ENCODE measurements around the gene ZNF555. TPM values are rescaled to one million over a fixed set of nuclear protein-coding genes. Genes with fewer than 3 reads are reported as not detected.

Gene ZNF555
- total and polyA plus RNA-seq, 9 of the 15 experiments (the other 6 are each of a cell fraction or from before 2014, with no cell fraction given): 2.0 to 6.7 (median 5.4) TPM

DNA sequence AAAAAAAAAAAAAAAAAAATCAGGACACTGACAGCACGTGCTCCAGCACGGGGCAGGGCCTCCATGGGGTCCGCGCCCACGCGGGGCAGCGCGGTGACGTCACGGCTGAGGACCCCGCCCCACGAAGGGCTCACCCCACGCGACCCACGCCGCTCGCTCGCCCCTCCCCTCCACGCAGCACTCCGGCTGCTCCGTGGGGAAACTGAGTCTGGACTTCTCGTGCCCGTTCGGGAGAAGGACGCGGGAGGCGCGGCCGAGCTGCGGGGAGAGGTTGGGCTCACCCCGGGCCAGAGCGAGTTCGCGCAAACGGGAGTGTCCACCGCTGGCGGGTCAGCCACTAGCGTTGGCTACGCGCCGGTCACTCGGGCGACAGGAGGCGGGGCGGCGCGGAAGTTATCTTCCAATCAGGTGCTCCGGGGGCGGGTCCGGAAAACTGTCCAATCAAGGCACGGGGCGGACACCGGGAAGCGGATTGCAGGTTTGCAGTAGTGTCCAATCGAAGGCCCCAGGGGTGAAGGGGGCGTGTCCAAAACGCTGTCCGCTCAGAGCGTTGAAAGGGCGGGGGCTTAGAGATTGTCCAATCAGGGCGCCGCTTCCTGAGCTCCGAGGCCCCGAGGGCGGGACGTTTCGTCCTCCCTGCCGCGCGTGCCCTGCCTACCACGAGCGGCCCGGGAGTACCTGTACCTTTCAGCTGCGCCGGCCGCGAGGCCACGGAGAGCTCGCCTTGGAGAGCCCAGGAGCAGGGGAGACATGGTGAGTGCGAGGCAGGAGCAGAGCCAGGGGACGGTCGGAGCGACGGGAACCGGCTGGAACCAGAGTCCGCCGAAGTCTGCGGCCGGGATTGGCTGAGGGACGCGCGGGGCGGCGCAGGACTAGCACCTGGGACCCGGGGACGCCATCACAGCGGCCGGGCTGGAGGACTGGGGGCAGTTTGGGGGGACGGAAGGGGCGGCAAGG lies 59.3 kb downstream of the ZNF555 start, which contains the start of gene ZNF57 (continued):
- no peak for TF ChIP-seq ADNP (tag; IDR thresholded peaks at IDR 0.05)
- TF ChIP-seq, protein P1, sequence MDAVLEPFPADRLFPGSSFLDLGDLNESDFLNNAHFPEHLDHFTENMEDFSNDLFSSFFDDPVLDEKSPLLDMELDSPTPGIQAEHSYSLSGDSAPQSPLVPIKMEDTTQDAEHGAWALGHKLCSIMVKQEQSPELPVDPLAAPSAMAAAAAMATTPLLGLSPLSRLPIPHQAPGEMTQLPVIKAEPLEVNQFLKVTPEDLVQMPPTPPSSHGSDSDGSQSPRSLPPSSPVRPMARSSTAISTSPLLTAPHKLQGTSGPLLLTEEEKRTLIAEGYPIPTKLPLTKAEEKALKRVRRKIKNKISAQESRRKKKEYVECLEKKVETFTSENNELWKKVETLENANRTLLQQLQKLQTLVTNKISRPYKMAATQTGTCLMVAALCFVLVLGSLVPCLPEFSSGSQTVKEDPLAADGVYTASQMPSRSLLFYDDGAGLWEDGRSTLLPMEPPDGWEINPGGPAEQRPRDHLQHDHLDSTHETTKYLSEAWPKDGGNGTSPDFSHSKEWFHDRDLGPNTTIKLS (IDR thresholded peaks at IDR 0.05; ENCODE audit: borderline replicate concordance, low read depth): no peak
- no peak for TF ChIP-seq IRF2 (CRISPR knock-in tag; IDR thresholded peaks at IDR 0.05)
- no peak for TF ChIP-seq MIER1 (IDR thresholded peaks at IDR 0.05; ENCODE audit: low read depth)
- peak; percentile 88; the same call in 1 of the 2 replicates for TF ChIP-seq ZNF232 (CRISPR knock-in tag; IDR thresholded peaks at IDR 0.05)
- TF ChIP-seq, protein P2, sequence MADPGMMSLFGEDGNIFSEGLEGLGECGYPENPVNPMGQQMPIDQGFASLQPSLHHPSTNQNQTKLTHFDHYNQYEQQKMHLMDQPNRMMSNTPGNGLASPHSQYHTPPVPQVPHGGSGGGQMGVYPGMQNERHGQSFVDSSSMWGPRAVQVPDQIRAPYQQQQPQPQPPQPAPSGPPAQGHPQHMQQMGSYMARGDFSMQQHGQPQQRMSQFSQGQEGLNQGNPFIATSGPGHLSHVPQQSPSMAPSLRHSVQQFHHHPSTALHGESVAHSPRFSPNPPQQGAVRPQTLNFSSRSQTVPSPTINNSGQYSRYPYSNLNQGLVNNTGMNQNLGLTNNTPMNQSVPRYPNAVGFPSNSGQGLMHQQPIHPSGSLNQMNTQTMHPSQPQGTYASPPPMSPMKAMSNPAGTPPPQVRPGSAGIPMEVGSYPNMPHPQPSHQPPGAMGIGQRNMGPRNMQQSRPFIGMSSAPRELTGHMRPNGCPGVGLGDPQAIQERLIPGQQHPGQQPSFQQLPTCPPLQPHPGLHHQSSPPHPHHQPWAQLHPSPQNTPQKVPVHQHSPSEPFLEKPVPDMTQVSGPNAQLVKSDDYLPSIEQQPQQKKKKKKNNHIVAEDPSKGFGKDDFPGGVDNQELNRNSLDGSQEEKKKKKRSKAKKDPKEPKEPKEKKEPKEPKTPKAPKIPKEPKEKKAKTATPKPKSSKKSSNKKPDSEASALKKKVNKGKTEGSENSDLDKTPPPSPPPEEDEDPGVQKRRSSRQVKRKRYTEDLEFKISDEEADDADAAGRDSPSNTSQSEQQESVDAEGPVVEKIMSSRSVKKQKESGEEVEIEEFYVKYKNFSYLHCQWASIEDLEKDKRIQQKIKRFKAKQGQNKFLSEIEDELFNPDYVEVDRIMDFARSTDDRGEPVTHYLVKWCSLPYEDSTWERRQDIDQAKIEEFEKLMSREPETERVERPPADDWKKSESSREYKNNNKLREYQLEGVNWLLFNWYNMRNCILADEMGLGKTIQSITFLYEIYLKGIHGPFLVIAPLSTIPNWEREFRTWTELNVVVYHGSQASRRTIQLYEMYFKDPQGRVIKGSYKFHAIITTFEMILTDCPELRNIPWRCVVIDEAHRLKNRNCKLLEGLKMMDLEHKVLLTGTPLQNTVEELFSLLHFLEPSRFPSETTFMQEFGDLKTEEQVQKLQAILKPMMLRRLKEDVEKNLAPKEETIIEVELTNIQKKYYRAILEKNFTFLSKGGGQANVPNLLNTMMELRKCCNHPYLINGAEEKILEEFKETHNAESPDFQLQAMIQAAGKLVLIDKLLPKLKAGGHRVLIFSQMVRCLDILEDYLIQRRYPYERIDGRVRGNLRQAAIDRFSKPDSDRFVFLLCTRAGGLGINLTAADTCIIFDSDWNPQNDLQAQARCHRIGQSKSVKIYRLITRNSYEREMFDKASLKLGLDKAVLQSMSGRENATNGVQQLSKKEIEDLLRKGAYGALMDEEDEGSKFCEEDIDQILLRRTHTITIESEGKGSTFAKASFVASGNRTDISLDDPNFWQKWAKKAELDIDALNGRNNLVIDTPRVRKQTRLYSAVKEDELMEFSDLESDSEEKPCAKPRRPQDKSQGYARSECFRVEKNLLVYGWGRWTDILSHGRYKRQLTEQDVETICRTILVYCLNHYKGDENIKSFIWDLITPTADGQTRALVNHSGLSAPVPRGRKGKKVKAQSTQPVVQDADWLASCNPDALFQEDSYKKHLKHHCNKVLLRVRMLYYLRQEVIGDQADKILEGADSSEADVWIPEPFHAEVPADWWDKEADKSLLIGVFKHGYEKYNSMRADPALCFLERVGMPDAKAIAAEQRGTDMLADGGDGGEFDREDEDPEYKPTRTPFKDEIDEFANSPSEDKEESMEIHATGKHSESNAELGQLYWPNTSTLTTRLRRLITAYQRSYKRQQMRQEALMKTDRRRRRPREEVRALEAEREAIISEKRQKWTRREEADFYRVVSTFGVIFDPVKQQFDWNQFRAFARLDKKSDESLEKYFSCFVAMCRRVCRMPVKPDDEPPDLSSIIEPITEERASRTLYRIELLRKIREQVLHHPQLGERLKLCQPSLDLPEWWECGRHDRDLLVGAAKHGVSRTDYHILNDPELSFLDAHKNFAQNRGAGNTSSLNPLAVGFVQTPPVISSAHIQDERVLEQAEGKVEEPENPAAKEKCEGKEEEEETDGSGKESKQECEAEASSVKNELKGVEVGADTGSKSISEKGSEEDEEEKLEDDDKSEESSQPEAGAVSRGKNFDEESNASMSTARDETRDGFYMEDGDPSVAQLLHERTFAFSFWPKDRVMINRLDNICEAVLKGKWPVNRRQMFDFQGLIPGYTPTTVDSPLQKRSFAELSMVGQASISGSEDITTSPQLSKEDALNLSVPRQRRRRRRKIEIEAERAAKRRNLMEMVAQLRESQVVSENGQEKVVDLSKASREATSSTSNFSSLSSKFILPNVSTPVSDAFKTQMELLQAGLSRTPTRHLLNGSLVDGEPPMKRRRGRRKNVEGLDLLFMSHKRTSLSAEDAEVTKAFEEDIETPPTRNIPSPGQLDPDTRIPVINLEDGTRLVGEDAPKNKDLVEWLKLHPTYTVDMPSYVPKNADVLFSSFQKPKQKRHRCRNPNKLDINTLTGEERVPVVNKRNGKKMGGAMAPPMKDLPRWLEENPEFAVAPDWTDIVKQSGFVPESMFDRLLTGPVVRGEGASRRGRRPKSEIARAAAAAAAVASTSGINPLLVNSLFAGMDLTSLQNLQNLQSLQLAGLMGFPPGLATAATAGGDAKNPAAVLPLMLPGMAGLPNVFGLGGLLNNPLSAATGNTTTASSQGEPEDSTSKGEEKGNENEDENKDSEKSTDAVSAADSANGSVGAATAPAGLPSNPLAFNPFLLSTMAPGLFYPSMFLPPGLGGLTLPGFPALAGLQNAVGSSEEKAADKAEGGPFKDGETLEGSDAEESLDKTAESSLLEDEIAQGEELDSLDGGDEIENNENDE (IDR thresholded peaks at IDR 0.05; ENCODE audit: low read depth, low read length): no peak
- no peak for TF ChIP-seq NCOA6 (IDR thresholded peaks at IDR 0.05)
- TF ChIP-seq, protein P3, sequence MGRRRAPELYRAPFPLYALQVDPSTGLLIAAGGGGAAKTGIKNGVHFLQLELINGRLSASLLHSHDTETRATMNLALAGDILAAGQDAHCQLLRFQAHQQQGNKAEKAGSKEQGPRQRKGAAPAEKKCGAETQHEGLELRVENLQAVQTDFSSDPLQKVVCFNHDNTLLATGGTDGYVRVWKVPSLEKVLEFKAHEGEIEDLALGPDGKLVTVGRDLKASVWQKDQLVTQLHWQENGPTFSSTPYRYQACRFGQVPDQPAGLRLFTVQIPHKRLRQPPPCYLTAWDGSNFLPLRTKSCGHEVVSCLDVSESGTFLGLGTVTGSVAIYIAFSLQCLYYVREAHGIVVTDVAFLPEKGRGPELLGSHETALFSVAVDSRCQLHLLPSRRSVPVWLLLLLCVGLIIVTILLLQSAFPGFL (CRISPR knock-in tag; IDR thresholded peaks at IDR 0.05): 0 out of 2 replicates have a peak, but pooled peaks have one; percentile 45
- no peak for TF ChIP-seq SIRT6 (IDR thresholded peaks at IDR 0.05; ENCODE audit: low read depth, low read length)
- peak; percentile 87 for TF ChIP-seq POLR2G (IDR thresholded peaks at IDR 0.05; ENCODE audit: low read depth, low read length)
- TF ChIP-seq C11orf30 (IDR thresholded peaks at IDR 0.05; ENCODE audit: low read depth): no peak
- no peak for TF ChIP-seq TBL1XR1 (IDR thresholded peaks at IDR 0.05; ENCODE audit: low read length in 2 of 2)
- TF ChIP-seq HNRNPUL1 (IDR thresholded peaks at IDR 0.05; ENCODE audit: low read length): no peak

Data from K562 (cell line).